WTC11 (cell line): ENCODE measurements around the gene SHMT1. TPM values are rescaled to one million over a fixed set of nuclear protein-coding genes. Genes with fewer than 3 reads are reported as not detected.
A peak's percentile ranks its signal among the peaks of the same experiment; 100 is the strongest.

ENCODE experiments used
- ATAC-seq: fragments of 200-7000 bp; cut with Tn5 transposase; 2 replicates; pipeline ENCODE4 v1.10.0; 2021; ENCODE audit warnings: mild to moderate bottlenecking, moderate library complexity
- CTCF ChIA-PET: fragments of 300-600 bp; sonication (Branson Sonifier 250); formaldehyde crosslinking; loops from one replicate; lab custom pipeline; 2021; ENCODE audit warnings: antibody characterized with exemption; lab: Charles Lee
- POLR2A ChIA-PET: fragments of 350-600 bp; sonication (Branson Sonifier 250); formaldehyde crosslinking; loops from one replicate; lab custom pipeline; 2021; ENCODE audit warnings: antibody characterized with exemption; lab: Charles Lee
- DNase-seq: peaks from one replicate; pipeline ENCODE4 v3.0.0; 2021; ENCODE audit warnings: low spot score
- H3K27ac Mint-ChIP-seq: 2 replicates; pipeline ENCODE4 v1.8.0; 2021; ENCODE audit warnings: mixed read lengths
- H3K27me3 Mint-ChIP-seq: 2 replicates; pipeline ENCODE4 v1.8.0; 2021; ENCODE audit warnings: low read depth, mild to moderate bottlenecking, moderate library complexity, mixed read lengths
- H3K36me3 Mint-ChIP-seq: 2 replicates; pipeline ENCODE4 v1.8.0; 2021; ENCODE audit warnings: mixed read lengths
- H3K4me1 Mint-ChIP-seq: 2 replicates; pipeline ENCODE4 v1.8.0; 2022; ENCODE audit warnings: mixed read lengths
- H3K4me3 Mint-ChIP-seq: 2 replicates; pipeline ENCODE4 v1.8.0; 2021; ENCODE audit warnings: mild to moderate bottlenecking, moderate library complexity, mixed read lengths
- H3K9me3 Mint-ChIP-seq: 2 replicates; pipeline ENCODE4 v1.8.0; 2021; ENCODE audit warnings: mixed read lengths
- ARID4B ChIP-seq: sonication (generic); formaldehyde crosslinking; IDR thresholded peaks from 2 replicates; pipeline ENCODE4 v1.8.0; 2023; ENCODE audit warnings: missing genetic modification reagents, mild to moderate bottlenecking, borderline replicate concordance
- HMGXB4 ChIP-seq: sonication (generic); formaldehyde crosslinking; IDR thresholded peaks from 2 replicates; pipeline ENCODE4 v1.8.1; 2023; ENCODE audit warnings: mild to moderate bottlenecking, moderate library complexity, missing genetic modification reagents
- KAT7 ChIP-seq: sonication (generic); formaldehyde crosslinking; IDR thresholded peaks from 2 replicates; pipeline ENCODE4 v1.8.1; 2023; ENCODE audit warnings: missing genetic modification reagents, mild to moderate bottlenecking, borderline replicate concordance
- MYBL2 ChIP-seq: sonication (generic); formaldehyde crosslinking; IDR thresholded peaks from 2 replicates; pipeline ENCODE4 v1.8.1; 2023; ENCODE audit warnings: mild to moderate bottlenecking, moderate library complexity, missing genetic modification reagents
- RELA ChIP-seq: sonication (generic); formaldehyde crosslinking; IDR thresholded peaks from 2 replicates; pipeline ENCODE4 v1.8.1; 2022; ENCODE audit warnings: missing genetic modification reagents, mild to moderate bottlenecking, borderline replicate concordance
- SMAD3 ChIP-seq: sonication (generic); formaldehyde crosslinking; IDR thresholded peaks from 2 replicates; pipeline ENCODE4 v1.8.0; 2022; ENCODE audit warnings: missing genetic modification reagents, mild to moderate bottlenecking, borderline replicate concordance
- SOX15 ChIP-seq: fragments of 250-450 bp; sonication (Bioruptor Pico); IDR thresholded peaks from 2 replicates; pipeline ENCODE4 v1.9.0; 2021; ENCODE audit warnings: mild to moderate bottlenecking
- TEAD1 ChIP-seq: sonication (generic); formaldehyde crosslinking; IDR thresholded peaks from 2 replicates; pipeline ENCODE4 v1.8.0; 2022; ENCODE audit warnings: mild to moderate bottlenecking, missing genetic modification reagents
- ZBTB43 ChIP-seq: sonication (generic); formaldehyde crosslinking; IDR thresholded peaks from 2 replicates; pipeline ENCODE4 v1.8.1; 2023; ENCODE audit warnings: mild to moderate bottlenecking, missing genetic modification reagents
- ZNF121 ChIP-seq: sonication (generic); formaldehyde crosslinking; IDR thresholded peaks from 2 replicates; pipeline ENCODE4 v1.8.0; 2023; ENCODE audit warnings: missing genetic modification reagents
- ZNF317 ChIP-seq: sonication (generic); formaldehyde crosslinking; IDR thresholded peaks from 2 replicates; pipeline ENCODE4 v1.8.1; 2023; ENCODE audit warnings: low read depth, mild to moderate bottlenecking, moderate library complexity, missing genetic modification reagents, borderline replicate concordance
- total RNA-seq: library from RNA; stranded (reverse); gene quantifications from 3 replicates; pipeline ENCODE4 v1.2.3, GENCODE V29; 2021
- TF ChIP-seq, protein P1 (sequence below): sonication (generic); formaldehyde crosslinking; IDR thresholded peaks from 2 replicates; pipeline ENCODE4 v1.8.1; 2022; ENCODE audit warnings: mild to moderate bottlenecking, missing genetic modification reagents, moderate library complexity, borderline replicate concordance
- TF ChIP-seq, protein P2 (sequence below): sonication (generic); formaldehyde crosslinking; IDR thresholded peaks from 2 replicates; pipeline ENCODE4 v1.8.1; 2022; ENCODE audit warnings: low read depth, mild to moderate bottlenecking, moderate library complexity, missing genetic modification reagents, borderline replicate concordance

SHMT1 gene
- total RNA-seq, 1 experiment from 2014 or later: 49.2 TPM

DNA sequence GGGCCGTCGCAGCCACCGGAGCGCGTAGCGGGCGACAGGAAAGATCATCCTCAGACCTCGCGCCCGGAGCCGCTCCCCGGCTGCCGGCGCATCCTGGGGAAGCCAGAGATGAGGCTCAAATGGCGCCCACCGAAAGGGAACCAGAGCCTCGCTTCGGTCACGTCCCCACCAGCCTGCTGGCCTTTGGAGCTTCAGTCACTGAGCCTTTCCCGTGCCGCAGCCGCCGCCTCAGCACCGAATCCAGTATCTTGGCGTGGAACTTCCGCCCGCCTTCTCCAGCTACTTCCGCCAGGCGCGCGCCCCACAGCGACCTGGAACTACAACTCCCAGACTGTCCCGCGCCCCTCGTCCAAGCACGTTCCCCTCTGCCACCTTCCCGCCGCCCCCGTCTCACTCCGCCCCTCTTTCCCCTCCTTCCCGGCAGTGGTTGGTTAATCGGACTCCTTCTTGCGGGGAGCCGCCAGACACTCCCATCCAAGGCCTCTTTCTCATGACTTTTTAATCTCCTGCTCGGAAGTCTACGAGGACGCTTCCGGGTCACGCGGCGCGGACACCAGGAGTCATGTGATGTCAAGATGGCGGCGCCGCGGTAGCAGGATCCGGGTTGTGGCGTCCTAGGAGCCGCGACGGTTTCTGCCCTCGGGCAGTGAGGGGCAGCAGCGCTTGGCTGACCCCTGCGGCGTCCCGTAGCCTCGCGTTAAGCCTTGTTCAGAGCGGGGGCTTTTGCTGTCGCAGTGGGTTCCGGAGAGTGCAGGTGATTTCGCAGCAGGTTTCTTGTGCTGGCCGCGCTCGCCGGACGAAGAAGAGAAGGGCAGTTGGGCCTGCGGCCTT, 48.4 kb downstream of the SHMT1 start, which contains the start of the genes SMCR8 and TOP3A (continued):
- TF ChIP-seq, protein P1, sequence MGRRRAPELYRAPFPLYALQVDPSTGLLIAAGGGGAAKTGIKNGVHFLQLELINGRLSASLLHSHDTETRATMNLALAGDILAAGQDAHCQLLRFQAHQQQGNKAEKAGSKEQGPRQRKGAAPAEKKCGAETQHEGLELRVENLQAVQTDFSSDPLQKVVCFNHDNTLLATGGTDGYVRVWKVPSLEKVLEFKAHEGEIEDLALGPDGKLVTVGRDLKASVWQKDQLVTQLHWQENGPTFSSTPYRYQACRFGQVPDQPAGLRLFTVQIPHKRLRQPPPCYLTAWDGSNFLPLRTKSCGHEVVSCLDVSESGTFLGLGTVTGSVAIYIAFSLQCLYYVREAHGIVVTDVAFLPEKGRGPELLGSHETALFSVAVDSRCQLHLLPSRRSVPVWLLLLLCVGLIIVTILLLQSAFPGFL (CRISPR knock-in tag): no peak
- TF ChIP-seq TEAD1 (CRISPR knock-in tag) (peak; percentile 78), SOX15 (CRISPR knock-in tag) (no peak), ZBTB43 (CRISPR knock-in tag) (peak; percentile 50), KAT7 (CRISPR knock-in tag) (peak; percentile 53; the same call in 1 of the 2 replicates), MYBL2 (peak; percentile 23; the same call in 1 of the 2 replicates), RELA (CRISPR knock-in tag) (0 out of 2 replicates have a peak, but pooled peaks have one; percentile 17), HMGXB4 (CRISPR knock-in tag) (no peak)

DNA sequence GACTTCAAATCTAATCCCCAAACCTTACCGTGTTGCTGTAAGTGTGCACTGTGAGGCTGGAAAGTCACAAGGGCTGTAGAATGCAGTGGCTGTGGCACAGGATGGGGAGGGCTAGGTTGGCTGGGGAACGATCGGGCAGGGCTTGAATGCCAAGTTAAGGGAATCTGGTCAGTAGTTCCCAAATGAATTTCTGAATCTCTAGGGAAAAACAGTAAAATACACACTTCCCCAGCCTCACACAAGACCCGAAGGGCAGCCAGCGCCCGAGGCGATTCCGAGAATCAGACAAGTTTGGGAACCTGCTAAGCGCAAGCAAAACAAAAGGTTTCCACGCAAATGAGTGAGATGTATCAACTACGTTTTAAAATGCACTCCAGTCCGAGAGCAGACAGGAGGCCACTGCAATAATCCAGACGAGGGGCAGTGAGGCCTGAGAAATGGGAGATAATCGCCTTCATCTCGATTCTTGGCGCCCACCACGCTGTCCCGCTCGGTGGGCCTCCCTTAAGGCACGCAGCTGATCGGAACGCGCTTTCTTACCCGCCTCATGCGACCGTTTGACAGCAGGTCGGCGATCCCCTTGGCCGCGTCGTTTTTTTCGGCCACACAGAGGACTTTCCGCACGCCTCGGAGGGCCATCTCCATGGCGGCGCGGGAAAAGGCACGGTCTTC, 49.2 kb downstream of the SHMT1 start:
- peaks cover 38% of the 10 kb centered on the region for H3K36me3 Mint-ChIP-seq
- POLR2A ChIA-PET: interaction anchor here (0.9 kb wide), 1 partner anchor 14 kb away, joined by 4 read pairs; no protein-coding TSS in a partner anchor
- CTCF ChIA-PET: interaction anchor here (0.7 to 1.2 kb wide), 2 partner anchors 10 to 49 kb away, joined by 4 to 5 read pairs; partner anchors contain the start of gene SHMT1
- peak overlapping the region; percentile 100 for H3K27ac Mint-ChIP-seq
- TF ChIP-seq SMAD3 (CRISPR knock-in tag): 0 out of 2 replicates have a peak, but pooled peaks have one; percentile 29
- TF ChIP-seq RELA (CRISPR knock-in tag): 0 out of 2 replicates have a peak, but pooled peaks have one; percentile 38
- no peak for TF ChIP-seq ZNF317
- TF ChIP-seq, protein P2, sequence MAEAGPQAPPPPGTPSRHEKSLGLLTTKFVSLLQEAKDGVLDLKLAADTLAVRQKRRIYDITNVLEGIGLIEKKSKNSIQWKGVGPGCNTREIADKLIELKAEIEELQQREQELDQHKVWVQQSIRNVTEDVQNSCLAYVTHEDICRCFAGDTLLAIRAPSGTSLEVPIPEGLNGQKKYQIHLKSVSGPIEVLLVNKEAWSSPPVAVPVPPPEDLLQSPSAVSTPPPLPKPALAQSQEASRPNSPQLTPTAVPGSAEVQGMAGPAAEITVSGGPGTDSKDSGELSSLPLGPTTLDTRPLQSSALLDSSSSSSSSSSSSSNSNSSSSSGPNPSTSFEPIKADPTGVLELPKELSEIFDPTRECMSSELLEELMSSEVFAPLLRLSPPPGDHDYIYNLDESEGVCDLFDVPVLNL (CRISPR knock-in tag): peak; percentile 78
- TF ChIP-seq KAT7 (CRISPR knock-in tag): no peak
- TF ChIP-seq ZNF121: peak; percentile 82
- peak; percentile 74; the same call in 1 of the 2 replicates for TF ChIP-seq ARID4B
- no peaks in the 10 kb centered on the region for H3K9me3 Mint-ChIP-seq
- H3K4me3 Mint-ChIP-seq: peak overlapping the region; percentile 94
- peaks cover 46% of the 10 kb centered on the region for H3K4me1 Mint-ChIP-seq
- no peaks in the 10 kb centered on the region; the same call in 1 of the 2 replicates for H3K27me3 Mint-ChIP-seq
- ATAC-seq (no peak; the same call in 1 of the 2 replicates), DNase-seq (no peak)
